ENCODE measurements around the gene LCORL.

Gene LCORL

DNA sequence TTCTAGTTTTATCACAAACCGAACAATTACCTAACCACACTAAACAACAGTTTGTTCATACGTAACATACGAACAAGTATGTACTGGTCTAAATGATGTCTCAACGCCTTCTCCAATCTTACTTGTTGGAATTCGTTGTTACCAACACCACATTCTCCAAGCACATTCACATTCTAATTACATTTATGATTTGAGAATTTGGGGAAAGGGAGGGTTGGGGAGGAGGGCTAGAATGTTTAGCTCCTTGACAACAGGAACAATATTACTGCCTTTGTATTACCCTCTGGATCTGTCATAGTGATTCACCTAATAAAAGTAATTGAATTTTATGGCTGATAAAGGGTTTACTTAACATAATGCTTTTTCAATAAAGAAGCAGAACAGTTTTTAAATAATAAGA lies 24.4 kb downstream of the LCORL start:
- TF ChIP-seq, protein P1, sequence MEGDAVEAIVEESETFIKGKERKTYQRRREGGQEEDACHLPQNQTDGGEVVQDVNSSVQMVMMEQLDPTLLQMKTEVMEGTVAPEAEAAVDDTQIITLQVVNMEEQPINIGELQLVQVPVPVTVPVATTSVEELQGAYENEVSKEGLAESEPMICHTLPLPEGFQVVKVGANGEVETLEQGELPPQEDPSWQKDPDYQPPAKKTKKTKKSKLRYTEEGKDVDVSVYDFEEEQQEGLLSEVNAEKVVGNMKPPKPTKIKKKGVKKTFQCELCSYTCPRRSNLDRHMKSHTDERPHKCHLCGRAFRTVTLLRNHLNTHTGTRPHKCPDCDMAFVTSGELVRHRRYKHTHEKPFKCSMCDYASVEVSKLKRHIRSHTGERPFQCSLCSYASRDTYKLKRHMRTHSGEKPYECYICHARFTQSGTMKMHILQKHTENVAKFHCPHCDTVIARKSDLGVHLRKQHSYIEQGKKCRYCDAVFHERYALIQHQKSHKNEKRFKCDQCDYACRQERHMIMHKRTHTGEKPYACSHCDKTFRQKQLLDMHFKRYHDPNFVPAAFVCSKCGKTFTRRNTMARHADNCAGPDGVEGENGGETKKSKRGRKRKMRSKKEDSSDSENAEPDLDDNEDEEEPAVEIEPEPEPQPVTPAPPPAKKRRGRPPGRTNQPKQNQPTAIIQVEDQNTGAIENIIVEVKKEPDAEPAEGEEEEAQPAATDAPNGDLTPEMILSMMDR (IDR thresholded peaks at IDR 0.05; ENCODE audit: low read length, missing control alignments), result no peak
- H3K4me3 ChIP-seq (replicated peaks; ENCODE audit: low read depth, low read length), result no peak overlapping the region
- no peak for DNase-seq (ENCODE audit: low read depth)

DNA sequence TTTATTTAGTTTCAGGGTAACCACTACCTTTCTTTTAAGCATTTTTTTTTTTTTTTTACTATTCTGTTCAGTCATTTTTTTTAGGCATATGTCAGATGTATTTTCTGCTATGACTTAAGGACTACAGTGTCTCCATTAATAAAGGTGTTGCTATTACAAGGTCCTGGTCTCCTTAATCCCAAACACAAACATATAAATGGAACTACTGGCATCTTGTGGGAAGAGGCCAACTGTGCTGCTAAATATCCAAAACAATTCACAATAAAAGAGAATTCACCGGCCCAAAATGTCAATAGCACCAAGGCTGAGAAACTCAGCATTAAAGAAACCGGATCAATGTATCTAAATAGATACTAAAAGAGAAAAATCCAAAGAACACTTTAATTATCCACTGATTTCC lies 26.4 kb downstream of the LCORL start:
- no peak for DNase-seq (ENCODE audit: low read depth)
- no peak overlapping the region for H3K4me3 ChIP-seq (replicated peaks; ENCODE audit: low read depth, low read length)
- TF ChIP-seq, protein P1 (IDR thresholded peaks at IDR 0.05; ENCODE audit: low read length, missing control alignments), result no peak

DNA sequence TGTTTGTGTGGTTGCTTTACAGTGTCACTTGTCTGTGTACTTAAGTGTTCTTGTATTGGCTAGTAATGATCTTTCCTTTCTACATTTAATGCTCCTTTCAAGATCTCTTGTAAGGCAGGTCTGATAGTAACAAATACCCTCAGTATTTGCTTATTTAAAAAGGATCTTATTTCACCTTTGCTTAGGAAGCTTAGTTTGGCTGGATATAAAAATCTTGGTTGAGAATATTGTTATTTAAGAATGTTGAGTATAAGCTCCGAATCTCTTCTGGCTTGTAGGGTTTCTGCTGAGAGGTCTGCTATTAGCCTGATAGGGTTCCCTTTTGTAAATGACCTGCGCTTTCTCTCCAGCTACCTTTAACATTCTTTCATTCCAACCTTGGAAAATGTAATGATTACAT lies 35.7 kb downstream of the LCORL start:
- TF ChIP-seq, protein P1 (IDR thresholded peaks at IDR 0.05; ENCODE audit: low read length, missing control alignments), result no peak
- DNase-seq (ENCODE audit: low read depth), result no peak

GRCh38 chr4:17981063-17981462 lies 40.5 kb downstream of the LCORL start:
- H3K4me3 ChIP-seq (replicated peaks; ENCODE audit: low read depth, low read length), result no peak overlapping the region
- DNase-seq (ENCODE audit: low read depth), result peak; percentile 27

More for the DNA sequence above, 35.7 kb downstream of the LCORL start:
- no peak overlapping the region for H3K4me3 ChIP-seq (replicated peaks; ENCODE audit: low read depth, low read length)

GRCh38 chr4:17968721-17969120 lies 52.8 kb downstream of the LCORL start:
- no peak overlapping the region for H3K4me3 ChIP-seq (replicated peaks; ENCODE audit: low read depth, low read length)
- DNase-seq (ENCODE audit: low read depth), result no peak
- TF ChIP-seq, protein P1 (IDR thresholded peaks at IDR 0.05; ENCODE audit: low read length, missing control alignments), result no peak

More at GRCh38 chr4:17981063-17981462, 40.5 kb downstream of the LCORL start:
- TF ChIP-seq, protein P1 (IDR thresholded peaks at IDR 0.05; ENCODE audit: low read length, missing control alignments), result no peak

DNA sequence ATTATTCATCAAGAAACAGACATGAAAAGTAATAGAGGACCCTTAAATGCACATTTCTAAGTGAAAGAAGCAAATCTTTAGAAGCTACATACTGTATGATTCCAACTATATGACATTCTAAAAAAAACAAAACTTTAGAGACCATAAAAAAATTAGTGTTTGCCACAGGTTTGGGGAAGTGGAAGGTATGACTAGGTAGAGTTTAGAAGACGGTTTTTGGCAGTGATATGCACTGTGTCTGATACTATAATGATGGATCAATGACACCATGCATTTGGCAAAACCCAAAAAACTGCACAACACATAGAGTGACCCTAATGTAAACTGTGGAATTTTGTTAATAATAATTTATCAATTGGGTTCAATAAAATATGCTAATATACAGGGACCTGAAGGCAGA lies 54.5 kb downstream of the LCORL start:
- TF ChIP-seq, protein P1 (IDR thresholded peaks at IDR 0.05; ENCODE audit: low read length, missing control alignments), result no peak
- no peak overlapping the region for H3K4me3 ChIP-seq (replicated peaks; ENCODE audit: low read depth, low read length)
- no peak for DNase-seq (ENCODE audit: low read depth)

DNA sequence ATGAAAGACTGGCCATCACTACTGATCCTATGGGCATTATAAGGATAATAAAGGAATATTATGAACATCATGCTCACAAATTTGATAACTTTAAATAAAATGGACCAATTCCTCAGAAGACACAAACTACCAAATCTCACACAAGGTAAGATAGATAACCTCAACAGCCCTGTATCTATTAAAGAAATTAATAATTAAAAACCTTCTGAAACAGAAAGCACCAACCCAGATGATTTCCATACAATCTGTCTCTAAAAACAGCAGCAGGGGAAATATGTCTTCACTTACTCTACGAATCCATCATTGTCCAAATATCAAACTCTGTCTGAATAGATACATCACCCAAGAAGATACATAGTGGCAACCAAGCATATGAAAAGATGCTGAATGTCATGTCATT lies 55.2 kb downstream of the LCORL start:
- H3K4me3 ChIP-seq (replicated peaks; ENCODE audit: low read depth, low read length), result no peak overlapping the region
- DNase-seq (ENCODE audit: low read depth), result no peak
- TF ChIP-seq, protein P1 (IDR thresholded peaks at IDR 0.05; ENCODE audit: low read length, missing control alignments), result no peak

Data from fibroblast of pulmonary artery (primary cell).